HK-2 (cell line): Measurements from ENCODE around the gene ARID3B.
"Not testable (repeated sequence)": the region's sequence is repeated elsewhere in the genome, so short reads cannot be mapped to it uniquely, and the experiment has no call there.

Source experiments
- DNase-seq: peaks from one replicate; pipeline ENCODE4 v3.0.0-alpha.2; 2018; ENCODE audit not compliant: unreplicated experiment

ARID3B gene

GRCh38 chr15:74620636-74621545, 79.9 kb downstream of the ARID3B start:
- DNase-seq, result peak; percentile 47

GRCh38 chr15:74621546-74621920, 80.5 kb downstream of the ARID3B start:
- DNase-seq, result no peak

GRCh38 chr15:74621936-74622335, 80.9 kb downstream of the ARID3B start:
- no peak for DNase-seq

- no peak for DNase-seq
These were observed 81.7 kb downstream of the ARID3B start for GRCh38 chr15:74622758-74623157.

- no peak for DNase-seq
These were observed 83.1 kb downstream of the ARID3B start for GRCh38 chr15:74624020-74624602.

- DNase-seq, result no peak
These were observed 84.7 kb downstream of the ARID3B start for GRCh38 chr15:74625693-74626092.

- no peak for DNase-seq
These were observed 85.3 kb downstream of the ARID3B start for GRCh38 chr15:74626336-74626735.

- DNase-seq, result no peak
These were observed 86.0 kb downstream of the ARID3B start for GRCh38 chr15:74626752-74627692.

- DNase-seq, result no peak
These were observed 86.7 kb downstream of the ARID3B start for GRCh38 chr15:74627766-74628165.

GRCh38 chr15:74628199-74628598, 87.2 kb downstream of the ARID3B start:
- DNase-seq, result no peak

GRCh38 chr15:74628949-74629348, 87.9 kb downstream of the ARID3B start:
- DNase-seq, result no peak

GRCh38 chr15:74629696-74630095, 88.7 kb downstream of the ARID3B start:
- not testable (repeated sequence) for DNase-seq

- DNase-seq, result no peak
These were observed 89.5 kb downstream of the ARID3B start for GRCh38 chr15:74630284-74631086.

- no peak for DNase-seq
These were observed 90.0 kb downstream of the ARID3B start for GRCh38 chr15:74631087-74631385.

GRCh38 chr15:74631408-74631807, 90.4 kb downstream of the ARID3B start:
- DNase-seq, result no peak

GRCh38 chr15:74631935-74632560, 91.0 kb downstream of the ARID3B start:
- DNase-seq, result peak; percentile 40

GRCh38 chr15:74632601-74633000, 91.6 kb downstream of the ARID3B start:
- DNase-seq, result no peak

- no peak for DNase-seq
These were observed 92.8 kb downstream of the ARID3B start for GRCh38 chr15:74633781-74634180.

GRCh38 chr15:74635228-74635627, 94.2 kb downstream of the ARID3B start:
- DNase-seq, result peak; percentile 46

- DNase-seq, result no peak
These were observed 96.0 kb downstream of the ARID3B start for GRCh38 chr15:74636984-74637383.

- no peak for DNase-seq
These were observed 100.1 kb downstream of the ARID3B start for GRCh38 chr15:74641151-74641550.
